ENCODE data around the gene EXOC3L2. TPM values are rescaled to one million over a fixed set of nuclear protein-coding genes. Genes with fewer than 3 reads are reported as not detected.

EXOC3L2 gene
- total and polyA plus RNA-seq, 2 of the 8 experiments (the other 6 are each of a cell fraction or from before 2014, with no cell fraction given) = 1.4 to 1.6 TPM

DNA sequence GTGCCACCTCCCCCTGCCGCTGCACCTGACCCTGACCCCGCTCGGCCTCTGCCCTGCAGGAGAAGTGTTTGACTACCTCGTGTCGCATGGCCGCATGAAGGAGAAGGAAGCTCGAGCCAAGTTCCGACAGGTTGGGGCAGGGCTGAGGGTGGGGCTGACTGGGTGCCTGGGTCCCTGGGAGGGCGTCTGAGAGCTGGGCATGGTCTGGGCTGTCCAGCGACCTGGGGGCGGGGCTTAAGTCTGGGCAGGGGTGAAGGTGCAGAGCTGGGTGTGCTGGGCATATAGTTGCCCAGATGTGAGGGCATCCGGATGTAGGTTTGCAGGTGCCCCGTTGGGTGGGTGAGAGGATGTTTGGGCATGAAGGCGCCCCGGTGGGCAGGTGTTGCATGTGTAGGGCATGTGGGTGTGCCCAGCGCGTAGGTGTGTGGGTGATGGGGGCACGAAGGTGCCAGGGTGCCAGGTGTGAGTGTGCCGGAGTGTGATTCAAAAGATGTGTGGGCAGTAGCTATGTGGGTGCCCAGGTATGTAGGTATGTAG is 19.6 kb upstream of the EXOC3L2 start:
- Histone ChIP-seq H3K79me2 (ENCODE audit: control insufficient read depth in 1 of 2, insufficient read depth in 2 of 2, low read length in 2 of 2) (no peaks in the 10 kb centered on the region), H3K23me2 (ENCODE audit: low read depth, low read length) (peaks cover 4% of the 10 kb centered on the region; the same call in 1 of the 2 replicates), H2BK120ac (replicated peaks; ENCODE audit: low read depth, low read length) (no peak overlapping the region), H2BK15ac (ENCODE audit: low read length) (no peak overlapping the region), H3K4ac (replicated peaks; ENCODE audit: insufficient read length, low read depth, low read length) (no peak overlapping the region), H3K4me2 (ENCODE audit: insufficient read depth in 1 of 2, low read depth in 2 of 2, low read length in 2 of 2) (no peak overlapping the region), H2AK5ac (ENCODE audit: low read depth, low read length) (no peak overlapping the region), H3K4me3 (ENCODE audit: extremely low read depth in 1 of 4, insufficient read depth in 2 of 4, low read depth in 3 of 4, low read length in 4 of 4) (no peak overlapping the region), H4K5ac (ENCODE audit: insufficient read length, low read depth, low read length) (no peak overlapping the region), H2AFZ (ENCODE audit: low read length) (no peak overlapping the region), H3K23ac (ENCODE audit: insufficient read length) (no peak overlapping the region), H3K79me1 (ENCODE audit: low read depth, low read length) (no peaks in the 10 kb centered on the region), H2BK5ac (ENCODE audit: low read depth, low read length) (no peak overlapping the region), H3K56ac (replicated peaks; ENCODE audit: insufficient read length, low read depth, low read length) (no peak overlapping the region), H3K27ac (ENCODE audit: low read depth, low read length) (no peak overlapping the region), H3K27me3 (replicated peaks in 1 of 4; ENCODE audit: control insufficient read depth in 3 of 4, extremely low read depth in 1 of 4, insufficient read depth in 3 of 4, low read length in 3 of 4) (no peaks in the 10 kb centered on the region; a peak in 1 of 7 replicates), H3K18ac (ENCODE audit: extremely low read depth, low read length) (no peak overlapping the region), H2BK20ac (ENCODE audit: low read length) (no peak overlapping the region), H4K91ac (replicated peaks; ENCODE audit: insufficient read length, low read length) (no peak overlapping the region), H3K4me1 (replicated peaks in 1 of 4; ENCODE audit: control insufficient read depth in 3 of 4, insufficient read depth in 4 of 4, low read length in 3 of 4) (no peaks in the 10 kb centered on the region), H4K20me1 (replicated peaks in 1 of 2; ENCODE audit: control insufficient read depth in 1 of 2, insufficient read depth in 2 of 2, low read length in 2 of 2) (peaks cover 0 to 11% of the 10 kb centered on the region in 2 experiments), H3K14ac (ENCODE audit: insufficient read length) (no peak overlapping the region), H2BK12ac (ENCODE audit: low read depth, low read length) (no peak overlapping the region), H3K9me3 (ENCODE audit: insufficient read depth in 2 of 2, low read depth in 1 of 2, low read length in 1 of 2) (no peaks in the 10 kb centered on the region), H3K36me3 (ENCODE audit: control insufficient read depth in 2 of 4, insufficient read depth in 4 of 4, low read length in 3 of 4) (peaks cover 0 to 4% (median 0%) of the 10 kb centered on the region in 4 experiments; a peak in 1 of 8 replicates), H3K9ac (replicated peaks in 1 of 4; ENCODE audit: extremely low read depth in 1 of 4, low read depth in 3 of 4, low read length in 3 of 4) (no peak overlapping the region), H4K8ac (ENCODE audit: extremely low read depth, insufficient read depth, low read length) (no peak overlapping the region; the same call in 1 of the 2 replicates)
- no peak for DNase-seq (ENCODE audit: low read depth in 1 of 2, low spot score in 2 of 2)
- ChIA-PET CTCF (ENCODE audit: partially characterized antibody) (interaction anchor here (2.1 kb wide), 1 partner anchor 16 kb away, joined by 7 read pairs; no protein-coding TSS in a partner anchor), POLR2A (ENCODE audit: partially characterized antibody) (interaction anchor here (1.3 kb wide), 1 partner anchor 10 kb away, joined by 3 read pairs; no protein-coding TSS in a partner anchor)
- FAIRE-seq = no peak
- 82% methylated on average over 17 of the region's 19 CpGs; no CpG with 5 or more reads in 1 of the 2 experiments for WGBS, 2 experiments (ENCODE audit: extremely low coverage in 1 of 2, insufficient coverage in 1 of 2, insufficient read length in 1 of 2, insufficient replicate concordance in 2 of 2, low coverage in 1 of 2, low lambda C conversion rate in 2 of 2, missing lambda C conversion rate in 1 of 2)
- TF ChIP-seq TEAD4 (IDR thresholded peaks at IDR 0.05; ENCODE audit: low read depth, low read length) = no peak

All from H1 (cell line).